ENCODE results near the gene OR10AD1. TPM values are rescaled to one million over a fixed set of nuclear protein-coding genes. Genes with fewer than 3 reads are reported as not detected.
"Not testable (repeated sequence)": the region's sequence is repeated elsewhere in the genome, so short reads cannot be mapped to it uniquely, and the experiment has no call there.

The OR10AD1 gene
- total RNA-seq, 4 donors from 2014 or later, result not detected

DNA sequence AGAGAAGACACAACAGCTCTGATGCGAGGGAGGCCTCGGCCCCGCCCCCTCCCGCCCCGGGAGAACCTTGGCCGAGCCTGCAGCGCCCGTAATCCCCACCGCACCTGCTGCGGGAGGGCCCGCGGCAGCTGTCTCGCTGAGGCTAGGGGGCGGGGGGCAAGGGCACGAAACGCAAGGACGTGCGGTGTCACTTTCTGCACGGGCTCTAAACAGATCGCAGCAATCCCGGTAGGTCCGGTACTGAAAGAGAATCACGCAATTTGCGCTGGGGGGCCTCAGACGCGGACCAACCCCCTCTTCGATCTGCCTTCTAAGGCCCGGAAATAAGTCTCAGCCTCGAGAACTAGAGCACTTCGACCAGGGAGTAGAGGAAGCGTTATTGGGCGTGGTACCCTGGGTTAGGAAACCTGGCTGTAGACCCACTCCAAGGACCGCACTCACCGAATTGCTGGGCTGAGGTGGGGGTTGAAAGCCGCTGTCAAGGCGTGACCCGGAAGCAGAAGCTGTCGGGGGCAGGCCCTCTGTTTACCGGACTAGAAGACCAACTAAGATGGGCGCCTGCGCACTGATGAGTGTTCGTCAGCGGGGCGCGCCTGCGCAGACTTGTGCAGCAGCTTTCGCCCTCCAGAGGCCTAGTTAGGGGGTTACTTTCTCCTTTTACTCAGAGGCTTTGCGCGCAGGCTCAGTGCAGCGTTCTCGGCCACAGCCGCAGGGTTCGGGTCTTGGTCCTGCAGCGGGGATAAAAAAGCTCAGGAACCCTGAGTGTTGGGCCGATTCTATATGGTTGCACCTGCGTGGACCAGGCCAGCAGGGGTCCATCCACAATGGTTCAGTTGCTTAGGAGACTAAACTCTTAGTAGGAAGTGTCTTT lies 45.8 kb downstream of the OR10AD1 start, which contains the start of gene ASB8:
Gene ASB8, minus strand, starts transcription at position 498 of the 871 bp plus-strand sequence. CDS start 4,019 bp downstream, outside the sequence.
- H3K36me3 ChIP-seq, result peaks cover 0 to 8% of the 10 kb centered on the region in 2 donors
- H3K9me3 ChIP-seq, result no peaks in the 10 kb centered on the region
- WGBS, 2 donors, result 1% methylated on average over 40 to 46 of the region's 56 CpGs
- TF ChIP-seq CTCF (IDR thresholded peaks at IDR 0.05) (peak in 4 of 6 experiments; percentile 50 to 68 (median 52)), POLR2A (IDR thresholded peaks at IDR 0.05) (peak in 1 of 2 donors; percentile 65)
- peak within 1 kb of the TSS; percentile 65 to 92 (median 66) for H3K27ac ChIP-seq
- no peaks in the 10 kb centered on the region for H3K27me3 ChIP-seq
- peaks cover 8 to 9% of the 10 kb centered on the region in 2 donors for H3K4me1 ChIP-seq
- DNase-seq, result peak; percentile 99
- peak within 1 kb of the TSS; percentile 53 to 92 (median 78) for H3K4me3 ChIP-seq (replicated peaks in 1 of 3)
- intact Hi-C loops (cut with DNase I), result loop anchor here (10.0 kb wide), 1 partner anchor 442 kb away; no protein-coding TSS in a partner anchor

DNA sequence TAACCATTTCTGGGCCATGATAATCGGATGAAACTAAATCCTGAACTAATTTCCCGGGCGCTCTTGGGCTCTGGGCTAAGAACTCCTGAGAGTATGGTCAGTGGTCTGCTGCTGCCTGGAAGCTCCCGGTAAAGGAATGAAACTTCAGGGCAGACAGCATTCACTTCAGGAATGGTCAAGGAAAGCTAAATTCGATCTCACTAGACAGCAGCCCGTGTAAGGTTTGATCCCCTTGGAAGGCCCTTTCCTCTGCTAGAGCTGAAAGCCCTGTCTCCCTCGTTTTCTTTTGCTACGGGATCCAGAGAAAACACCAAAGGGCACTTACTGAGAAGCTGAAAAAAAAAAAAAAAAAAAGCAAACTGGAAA lies 46.5 kb downstream of the OR10AD1 start:
- intact Hi-C loops (cut with DNase I), result loop anchor here (10.0 kb wide), 1 partner anchor 442 kb away; no protein-coding TSS in a partner anchor
- peak overlapping the region in 2 of 3 donors; percentile 66 to 92 for H3K27ac ChIP-seq
- WGBS, 2 donors, result 25 to 26% methylated on average over 8 of the region's 8 CpGs

GRCh38 chr12:48155786-48156185 lies 47.3 kb downstream of the OR10AD1 start:
- not testable (repeated sequence) for H3K4me3 ChIP-seq (replicated peaks in 1 of 3)
- intact Hi-C loops (cut with DNase I), result loop anchor here (10.0 kb wide), 1 partner anchor 441 kb away; no protein-coding TSS in a partner anchor

More for the DNA sequence above, 46.5 kb downstream of the OR10AD1 start:
- H3K9me3 ChIP-seq, result no peaks in the 10 kb centered on the region
- no peaks in the 10 kb centered on the region for H3K27me3 ChIP-seq
- DNase-seq, result no peak
- peaks cover 8 to 9% of the 10 kb centered on the region in 2 donors for H3K4me1 ChIP-seq
- H3K36me3 ChIP-seq, result peaks cover 1 to 8% of the 10 kb centered on the region in 2 donors
- TF ChIP-seq CTCF (IDR thresholded peaks at IDR 0.05) (no peak), POLR2A (IDR thresholded peaks at IDR 0.05) (no peak)
- peak overlapping the region; percentile 53 to 92 (median 78) for H3K4me3 ChIP-seq (replicated peaks in 1 of 3)

More at GRCh38 chr12:48155786-48156185, 47.3 kb downstream of the OR10AD1 start:
- H3K9me3 ChIP-seq, DNase-seq, H3K4me1 ChIP-seq, H3K27ac ChIP-seq, H3K27me3 ChIP-seq: not testable (repeated sequence)
- H3K36me3 ChIP-seq, result peaks cover 10 to 12% of the 10 kb centered on the region in 2 donors
- WGBS, 2 donors, result 96 to 99% methylated on average over 5 of the region's 5 CpGs

Other genes starting within 250 kb of the OR10AD1 start
- 100 to 1,000 TPM in 1 of 4 donors, 10 to 100 TPM in 3; 52.9 to 112 (median 79.1) TPM for gene TMEM106C, start 239.7 kb downstream of the OR10AD1 start, total RNA-seq
- not detected for gene COL2A1, start 198.8 kb downstream of the OR10AD1 start, total RNA-seq
- gene SENP1, start 97.2 kb downstream of the OR10AD1 start, total RNA-seq, result 10 to 100 TPM; 20.6 to 58.8 (median 24.5) TPM
- gene PFKM, start 83.9 kb downstream of the OR10AD1 start, total RNA-seq, result 10 to 100 TPM; 36.1 to 66.7 (median 49.2) TPM
- 10 to 100 TPM; 28.9 to 70.6 (median 33.4) TPM for gene ASB8, start 45.8 kb downstream of the OR10AD1 start, total RNA-seq
- under 1 TPM in 2 of 4 donors, not detected in 2; 0.44 to 0.54 TPM for gene CCDC184, start 19.6 kb downstream of the OR10AD1 start, total RNA-seq
- gene ZNF641, start 147.6 kb upstream of the OR10AD1 start, total RNA-seq, result 100 to 1,000 TPM in 1 of 4 donors, 10 to 100 TPM in 3; 19.1 to 119 (median 29.9) TPM

Data from thyroid gland (tissue), 4 donors.